ENCODE measurements around the gene IVD.

Gene IVD

DNA sequence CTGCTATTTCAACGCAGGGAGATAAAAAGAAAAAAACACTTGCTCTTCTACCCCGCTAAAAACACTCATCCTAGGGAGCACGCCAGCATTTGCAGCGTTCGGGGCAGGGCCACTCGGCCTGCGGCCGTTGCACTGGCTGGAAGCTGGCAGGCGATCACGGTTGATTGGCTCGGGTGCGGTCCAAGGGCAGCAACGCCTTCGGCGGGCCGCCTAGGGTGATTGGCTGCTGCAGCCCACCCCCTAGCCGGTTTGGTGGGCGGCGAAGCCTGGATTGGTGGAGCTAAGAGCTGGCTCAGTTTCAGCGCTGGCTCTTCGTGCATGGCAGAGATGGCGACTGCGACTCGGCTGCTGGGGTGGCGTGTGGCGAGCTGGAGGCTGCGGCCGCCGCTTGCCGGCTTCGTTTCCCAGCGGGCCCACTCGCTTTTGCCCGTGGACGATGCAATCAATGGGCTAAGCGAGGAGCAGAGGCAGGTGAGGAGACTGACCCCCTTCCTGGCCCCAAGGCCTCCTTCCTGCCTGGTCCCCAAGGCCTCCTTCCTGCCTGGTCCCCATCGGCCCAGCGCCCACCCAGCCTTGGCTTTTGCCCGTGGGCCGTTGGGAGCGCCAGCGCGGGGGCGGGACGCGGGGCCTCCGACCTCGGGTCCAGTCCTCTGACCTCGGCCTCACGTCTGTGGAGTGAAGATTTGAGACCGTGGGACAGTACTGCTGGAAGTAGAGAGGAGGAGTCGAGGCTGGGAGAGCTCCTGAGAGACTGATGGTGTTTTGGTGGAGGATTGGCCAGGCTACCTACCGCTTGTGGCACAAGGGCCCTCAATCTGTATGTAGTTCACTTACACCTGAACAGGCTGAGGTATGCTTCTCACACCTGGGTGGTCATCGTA lies at the start of gene IVD:
Gene IVD (plus strand): TSS at position 295 of the 881 bp plus-strand sequence. CDS start 33 bp downstream, at position 328.
- DNase-seq (ENCODE audit: extremely low spot score, insufficient read length, low read depth) (peak; percentile 93), FAIRE-seq (peak; percentile 99)

DNA sequence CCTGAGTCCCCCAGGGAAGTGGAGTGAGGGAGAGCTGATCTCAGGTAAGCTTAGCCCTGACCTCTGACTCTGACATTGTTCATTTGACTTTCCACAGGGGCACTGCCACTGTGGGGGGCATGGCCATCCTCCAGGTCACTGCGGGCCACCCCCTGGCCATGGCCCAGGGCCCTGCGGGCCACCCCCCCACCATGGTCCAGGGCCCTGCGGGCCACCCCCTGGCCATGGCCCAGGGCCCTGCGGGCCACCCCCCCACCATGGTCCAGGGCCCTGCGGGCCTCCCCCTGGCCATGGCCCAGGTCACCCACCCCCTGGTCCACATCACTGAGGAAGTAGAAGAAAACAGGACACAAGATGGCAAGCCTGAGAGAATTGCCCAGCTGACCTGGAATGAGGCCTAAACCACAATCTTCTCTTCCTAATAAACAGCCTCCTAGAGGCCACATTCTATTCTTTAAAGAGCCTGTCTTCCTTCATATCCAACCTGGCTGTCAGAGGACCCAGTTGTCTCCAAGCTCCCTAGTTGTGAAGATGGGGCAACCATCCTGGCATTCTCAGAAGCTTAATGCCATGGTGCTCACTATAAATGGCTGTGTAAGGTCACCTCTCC lies 49.5 kb upstream of the IVD start:
- DNase-seq (ENCODE audit: extremely low spot score, insufficient read length, low read depth) (no peak), FAIRE-seq (no peak)

DNA sequence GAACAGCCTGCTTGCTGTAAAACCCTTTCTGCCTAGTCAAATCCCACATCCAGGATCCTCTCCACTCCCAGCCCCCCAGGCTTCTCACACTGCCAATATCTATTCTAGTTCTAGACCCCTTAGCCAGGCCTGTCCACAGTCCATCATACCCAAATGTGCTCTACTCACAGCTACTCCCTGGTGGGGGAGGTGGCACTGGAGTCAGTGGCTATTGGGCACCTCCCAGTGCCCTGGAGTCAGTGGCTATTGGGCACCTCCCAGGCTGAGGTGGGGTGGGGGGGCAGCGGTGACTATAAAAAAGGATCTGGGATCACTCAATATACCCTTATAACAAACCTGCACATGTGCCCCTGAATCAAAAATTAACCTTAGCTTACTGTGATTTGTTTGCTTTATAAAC lies 48.3 kb upstream of the IVD start:
- FAIRE-seq (no peak), DNase-seq (ENCODE audit: extremely low spot score, insufficient read length, low read depth) (no peak)

DNA sequence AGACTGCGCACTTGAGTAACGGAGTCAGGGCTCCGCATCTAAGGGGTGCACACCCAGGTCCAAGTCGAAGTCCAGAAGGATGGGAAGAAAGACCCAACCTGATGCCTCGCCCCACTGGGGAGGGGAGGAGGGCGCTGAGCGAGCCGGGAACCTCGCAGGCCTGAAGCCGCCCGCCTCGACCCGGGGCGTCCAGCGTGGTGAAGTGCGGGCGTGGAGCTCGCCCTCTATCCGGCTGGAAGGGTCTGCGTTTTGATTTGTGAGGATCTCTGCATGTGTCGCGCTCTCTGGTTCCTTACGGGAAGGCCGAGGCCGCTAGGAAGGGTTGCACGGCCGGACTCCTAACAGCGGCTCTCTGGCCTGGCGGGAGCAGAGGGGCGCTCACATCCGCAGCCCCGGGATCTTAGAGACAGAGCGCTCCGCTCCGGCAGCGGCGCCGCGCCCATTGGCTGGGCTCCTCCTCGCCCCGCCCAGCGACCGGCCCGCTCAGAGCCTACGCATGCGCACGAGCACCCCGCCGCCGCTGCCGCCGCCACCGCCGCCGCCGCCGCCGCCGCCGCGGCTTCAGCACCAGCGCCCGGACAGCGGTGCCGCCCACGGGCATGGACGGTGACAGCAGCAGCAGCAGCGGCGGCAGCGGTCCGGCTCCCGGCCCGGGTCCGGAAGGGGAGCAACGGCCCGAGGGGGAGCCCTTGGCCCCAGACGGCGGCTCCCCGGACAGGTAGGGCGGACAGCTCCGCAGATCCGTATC lies 47.7 kb upstream of the IVD start, which contains the start of gene DISP2:
Gene DISP2 (plus strand): TSS at position 497 of the 748 bp plus-strand sequence. CDS start 103 bp downstream, at position 600.
- peak; percentile 74 for FAIRE-seq

DNA sequence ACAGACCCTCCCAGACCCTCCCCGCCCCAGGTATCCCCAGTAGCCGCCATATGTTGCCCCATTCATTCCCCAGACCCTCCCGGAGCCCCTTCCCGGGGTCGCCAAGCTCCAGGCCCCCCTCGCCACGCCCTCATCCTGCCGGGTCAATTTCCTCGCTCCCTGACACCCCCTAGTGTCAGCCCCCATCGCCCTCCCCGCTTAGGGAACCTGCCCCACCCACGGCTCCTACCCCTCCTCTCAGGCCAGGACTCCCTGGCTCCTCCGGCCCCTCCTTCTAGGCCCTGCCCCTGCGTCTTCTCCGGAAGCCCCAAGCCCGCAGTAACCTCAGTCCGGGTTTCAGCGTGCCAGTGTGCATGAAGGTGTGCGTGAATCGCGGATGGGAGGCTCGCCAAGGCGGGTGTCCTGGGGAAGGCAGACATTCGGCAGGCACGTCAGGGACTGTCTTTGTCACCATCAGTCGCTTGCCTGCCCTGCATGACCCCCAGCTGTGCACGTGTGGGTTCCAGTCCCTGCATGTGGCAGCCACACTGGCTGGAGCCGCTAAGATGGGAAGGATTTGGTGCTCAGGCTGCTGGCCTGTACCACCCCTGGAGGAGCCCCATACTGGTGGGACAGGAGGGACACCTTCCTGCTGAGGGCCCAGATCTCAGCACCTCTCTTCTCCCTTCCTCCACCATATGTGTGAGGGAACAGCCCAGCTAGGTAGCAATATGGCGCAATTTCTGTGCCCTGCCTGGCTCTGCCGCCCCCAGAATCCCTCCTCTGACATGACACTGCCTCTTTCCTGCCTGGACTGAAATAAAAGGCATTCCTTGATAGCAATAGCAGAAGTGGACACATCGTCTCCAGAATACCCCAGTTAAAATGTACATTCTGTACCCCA lies 46.9 kb upstream of the IVD start:
- no peak for DNase-seq (ENCODE audit: extremely low spot score, insufficient read length, low read depth)
- no peak for FAIRE-seq

More for the DNA sequence above, 47.7 kb upstream of the IVD start, which contains the start of gene DISP2:
- DNase-seq (ENCODE audit: extremely low spot score, insufficient read length, low read depth) = peak; percentile 98

DNA sequence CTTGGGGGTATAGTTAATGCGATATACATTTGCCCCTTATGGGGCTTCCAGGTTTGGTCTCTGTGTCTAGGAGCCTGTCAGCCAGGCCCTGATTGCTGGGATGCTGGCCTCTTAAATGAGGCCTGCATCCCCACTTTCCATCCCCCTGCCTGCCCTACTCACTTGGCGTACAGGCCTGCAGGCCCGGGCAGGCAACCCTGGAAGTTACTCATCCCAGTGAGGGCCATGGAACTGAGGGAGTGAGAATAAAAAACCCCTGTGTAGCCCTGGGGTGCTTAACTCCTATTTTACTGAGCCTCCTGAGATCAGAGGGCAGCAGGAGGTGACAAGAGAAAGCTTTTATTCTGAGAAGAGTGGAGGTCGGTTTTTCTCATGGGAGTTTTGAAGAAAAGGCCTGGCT lies 45.6 kb upstream of the IVD start:
- FAIRE-seq (no peak), DNase-seq (ENCODE audit: extremely low spot score, insufficient read length, low read depth) (no peak)

DNA sequence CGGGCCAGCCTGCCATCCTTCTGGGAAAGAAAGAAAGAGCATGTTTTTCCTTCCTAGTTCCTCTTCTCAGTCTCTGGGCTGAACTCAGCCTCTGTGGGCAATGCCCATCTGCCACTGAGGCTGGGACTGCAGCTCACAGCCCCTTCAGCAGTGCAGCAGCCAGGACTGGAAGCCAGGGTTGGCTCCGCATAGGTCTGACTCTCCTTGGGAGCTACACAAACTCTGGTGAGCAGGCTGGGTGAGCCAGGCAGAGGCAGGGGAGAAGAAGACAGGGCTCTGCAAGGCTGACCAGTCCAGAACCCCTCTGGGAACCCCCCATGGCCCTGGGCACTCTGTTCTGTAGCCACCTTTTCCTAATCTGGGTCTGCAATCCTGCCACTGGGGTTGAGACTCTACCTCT lies 44.0 kb upstream of the IVD start:
- FAIRE-seq (no peak), DNase-seq (ENCODE audit: extremely low spot score, insufficient read length, low read depth) (no peak)

DNA sequence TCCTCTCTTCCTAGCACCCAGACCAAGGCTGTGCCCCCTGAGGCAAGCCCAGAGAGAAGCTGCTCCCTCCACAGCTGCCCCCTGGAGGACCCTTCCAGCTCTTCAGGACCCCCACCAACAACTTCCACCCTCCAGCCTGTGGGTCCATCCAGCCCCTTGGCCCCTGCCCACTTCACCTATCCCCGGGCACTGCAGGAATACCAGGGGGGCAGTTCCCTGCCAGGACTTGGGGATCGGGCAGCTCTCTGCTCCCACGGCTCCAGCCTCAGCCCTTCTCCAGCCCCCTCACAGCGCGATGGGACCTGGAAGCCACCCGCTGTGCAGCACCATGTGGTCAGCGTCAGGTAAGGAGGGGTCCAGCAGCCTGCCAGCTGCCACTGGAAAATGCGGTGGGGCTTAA lies 42.0 kb upstream of the IVD start:
- no peak for FAIRE-seq
- no peak for DNase-seq (ENCODE audit: extremely low spot score, insufficient read length, low read depth)

DNA sequence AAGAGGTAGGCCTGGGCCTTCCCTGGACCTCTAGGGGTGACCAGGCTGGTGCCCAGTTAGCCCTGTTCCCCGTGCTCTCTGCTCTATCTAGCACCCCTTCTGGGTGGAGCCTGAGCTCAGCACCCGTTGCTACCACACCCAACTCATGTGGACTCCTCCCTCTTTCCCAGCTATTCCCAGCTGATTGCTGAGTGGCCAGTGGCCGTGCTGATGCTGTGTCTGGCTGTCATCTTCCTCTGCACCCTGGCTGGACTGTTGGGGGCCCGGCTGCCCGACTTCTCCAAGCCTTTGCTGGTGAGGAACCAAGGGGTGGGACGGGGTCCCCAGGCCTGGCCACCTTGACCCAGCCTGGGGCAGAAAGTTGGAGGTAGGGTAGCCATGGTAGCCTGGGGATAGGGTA lies 41.3 kb upstream of the IVD start:
- FAIRE-seq = no peak
- DNase-seq (ENCODE audit: extremely low spot score, insufficient read length, low read depth) = no peak

DNA sequence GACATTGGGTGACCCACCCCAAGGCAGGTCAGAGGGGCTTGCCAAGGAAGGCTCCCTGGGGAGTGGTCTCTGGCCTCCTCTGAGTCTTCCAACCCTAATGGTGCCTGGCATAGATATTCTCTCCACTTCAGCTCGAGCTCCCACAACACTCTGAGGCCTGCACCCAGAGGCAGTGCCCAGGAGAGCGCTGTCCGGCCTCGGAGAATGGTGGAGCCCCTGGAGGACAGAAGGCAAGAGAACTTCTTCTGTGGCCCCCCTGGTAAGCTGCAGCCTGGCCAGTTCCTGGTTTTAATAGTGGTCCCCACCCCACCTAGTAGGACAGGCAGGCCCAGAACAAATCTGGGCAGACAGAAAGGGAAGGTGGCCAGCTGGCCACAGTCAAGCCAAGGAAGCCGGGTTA lies 40.6 kb upstream of the IVD start:
- FAIRE-seq (no peak), DNase-seq (ENCODE audit: extremely low spot score, insufficient read length, low read depth) (no peak)

DNA sequence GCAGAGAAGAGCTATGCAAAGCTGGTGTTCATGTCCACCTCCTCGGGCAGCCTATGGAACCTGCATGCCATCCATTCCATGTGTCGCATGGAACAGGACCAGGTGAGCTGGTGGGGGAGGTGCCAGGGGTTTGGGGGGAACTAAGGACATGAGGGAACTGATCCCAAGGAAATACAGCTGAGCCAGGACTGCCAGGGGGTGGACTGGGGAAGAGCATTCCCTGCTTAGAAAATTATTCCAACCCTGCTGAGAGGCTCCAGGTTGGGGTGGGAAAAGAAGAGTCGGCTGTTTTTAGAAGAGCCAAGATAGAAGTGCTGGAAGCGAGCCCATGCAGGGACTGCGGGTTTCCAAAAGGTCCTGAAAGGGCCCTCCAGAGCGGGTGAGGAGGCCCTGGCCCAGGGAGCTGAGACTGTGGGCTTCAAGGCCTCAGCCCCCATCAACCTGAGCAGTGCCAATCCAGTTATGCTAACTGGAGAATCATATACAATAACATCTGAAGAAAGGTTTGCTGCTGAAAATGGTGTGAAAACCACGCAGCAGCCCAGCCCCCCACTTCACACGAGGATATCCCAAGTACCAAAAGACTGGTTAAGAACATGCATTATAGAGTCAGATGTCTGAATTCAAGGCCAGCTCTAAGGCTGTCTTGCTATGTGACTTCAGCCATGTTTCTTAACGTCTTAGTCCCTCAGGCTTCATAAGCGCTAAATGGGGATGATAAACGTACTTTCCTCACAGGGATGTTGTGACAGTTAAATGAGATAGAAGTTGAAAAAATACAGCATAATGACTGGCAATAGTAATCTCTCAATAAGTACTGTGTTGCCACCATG lies 39.8 kb upstream of the IVD start:
- DNase-seq (ENCODE audit: extremely low spot score, insufficient read length, low read depth) = no peak
- no peak for FAIRE-seq

DNA sequence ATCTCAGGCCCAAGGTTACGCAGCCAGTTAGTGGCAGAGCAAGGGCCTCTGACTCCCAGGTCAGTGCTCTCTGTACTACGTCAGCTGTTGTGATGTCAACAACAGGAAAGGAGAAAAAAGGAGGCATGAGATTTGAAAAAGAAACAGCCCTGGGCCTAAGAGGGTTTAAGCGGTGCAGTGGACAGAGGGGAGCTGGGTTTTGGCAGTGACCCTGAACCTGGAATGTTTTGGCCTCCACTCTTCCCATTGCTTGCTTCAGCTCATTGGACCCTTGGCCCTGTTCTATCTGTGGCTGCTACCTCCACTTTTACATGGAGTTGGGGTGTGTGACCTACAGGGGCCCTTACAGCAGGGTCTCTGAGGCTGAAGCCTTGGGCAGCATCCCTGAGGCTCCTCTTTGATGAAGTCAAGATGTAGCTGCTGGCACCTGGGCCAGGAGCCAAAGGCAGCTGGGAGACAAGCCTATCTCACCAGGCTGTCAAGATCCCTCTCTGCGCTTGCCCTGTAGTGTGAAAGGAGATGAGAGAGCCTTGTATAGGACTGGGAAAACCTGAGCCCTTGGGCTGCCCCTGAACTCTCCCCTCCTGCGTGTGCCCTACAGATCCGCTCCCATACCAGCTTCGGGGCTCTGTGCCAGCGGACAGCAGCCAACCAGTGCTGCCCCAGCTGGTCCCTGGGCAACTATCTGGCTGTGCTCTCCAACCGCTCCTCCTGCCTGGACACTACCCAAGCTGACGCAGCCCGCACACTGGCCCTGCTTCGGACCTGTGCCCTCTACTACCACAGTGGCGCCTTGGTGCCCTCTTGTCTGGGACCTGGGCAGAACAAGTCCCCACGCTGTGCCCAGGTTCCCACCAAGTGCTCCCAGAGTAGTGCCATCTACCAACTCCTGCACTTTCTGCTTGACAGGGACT lies 38.9 kb upstream of the IVD start:
- DNase-seq (ENCODE audit: extremely low spot score, insufficient read length, low read depth) (no peak), FAIRE-seq (no peak)

DNA sequence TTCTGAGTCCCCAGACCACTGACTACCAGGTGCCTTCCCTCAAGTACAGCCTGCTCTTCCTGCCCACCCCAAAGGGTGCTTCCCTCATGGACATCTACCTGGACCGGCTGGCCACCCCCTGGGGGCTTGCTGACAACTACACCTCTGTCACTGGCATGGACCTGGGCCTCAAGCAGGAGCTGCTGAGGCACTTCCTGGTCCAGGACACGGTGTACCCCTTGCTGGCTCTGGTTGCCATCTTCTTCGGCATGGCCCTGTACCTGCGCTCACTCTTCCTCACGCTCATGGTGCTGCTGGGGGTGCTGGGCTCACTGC lies 38.3 kb upstream of the IVD start:
- FAIRE-seq (no peak), DNase-seq (ENCODE audit: extremely low spot score, insufficient read length, low read depth) (no peak)

DNA sequence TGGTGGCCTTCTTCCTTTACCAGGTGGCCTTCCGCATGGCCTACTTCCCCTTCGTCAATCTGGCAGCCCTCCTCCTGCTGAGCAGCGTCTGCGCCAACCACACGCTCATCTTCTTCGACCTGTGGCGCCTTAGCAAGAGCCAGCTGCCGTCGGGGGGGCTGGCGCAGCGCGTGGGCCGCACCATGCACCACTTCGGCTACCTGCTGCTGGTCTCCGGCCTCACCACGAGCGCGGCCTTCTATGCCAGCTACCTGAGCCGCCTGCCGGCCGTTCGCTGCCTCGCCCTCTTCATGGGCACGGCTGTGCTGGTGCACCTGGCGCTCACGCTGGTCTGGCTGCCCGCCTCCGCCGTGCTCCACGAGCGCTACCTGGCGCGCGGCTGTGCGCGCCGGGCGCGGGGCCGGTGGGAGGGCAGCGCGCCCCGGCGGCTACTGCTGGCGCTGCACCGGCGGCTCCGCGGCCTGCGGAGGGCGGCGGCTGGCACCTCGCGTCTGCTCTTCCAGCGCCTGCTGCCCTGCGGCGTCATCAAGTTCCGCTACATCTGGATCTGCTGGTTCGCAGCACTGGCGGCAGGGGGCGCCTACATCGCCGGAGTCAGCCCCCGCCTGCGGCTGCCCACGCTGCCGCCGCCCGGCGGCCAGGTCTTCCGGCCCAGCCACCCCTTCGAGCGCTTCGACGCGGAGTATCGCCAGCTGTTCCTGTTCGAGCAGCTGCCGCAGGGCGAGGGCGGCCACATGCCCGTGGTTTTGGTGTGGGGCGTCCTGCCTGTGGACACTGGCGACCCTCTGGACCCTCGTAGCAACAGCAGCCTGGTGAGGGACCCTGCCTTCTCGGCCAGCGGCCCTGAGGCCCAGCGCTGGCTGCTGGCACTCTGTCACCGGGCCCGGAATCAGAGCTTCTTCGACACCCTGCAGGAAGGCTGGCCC lies 37.6 kb upstream of the IVD start:
- FAIRE-seq (peak; percentile 87), DNase-seq (ENCODE audit: extremely low spot score, insufficient read length, low read depth) (peak; percentile 80)

DNA sequence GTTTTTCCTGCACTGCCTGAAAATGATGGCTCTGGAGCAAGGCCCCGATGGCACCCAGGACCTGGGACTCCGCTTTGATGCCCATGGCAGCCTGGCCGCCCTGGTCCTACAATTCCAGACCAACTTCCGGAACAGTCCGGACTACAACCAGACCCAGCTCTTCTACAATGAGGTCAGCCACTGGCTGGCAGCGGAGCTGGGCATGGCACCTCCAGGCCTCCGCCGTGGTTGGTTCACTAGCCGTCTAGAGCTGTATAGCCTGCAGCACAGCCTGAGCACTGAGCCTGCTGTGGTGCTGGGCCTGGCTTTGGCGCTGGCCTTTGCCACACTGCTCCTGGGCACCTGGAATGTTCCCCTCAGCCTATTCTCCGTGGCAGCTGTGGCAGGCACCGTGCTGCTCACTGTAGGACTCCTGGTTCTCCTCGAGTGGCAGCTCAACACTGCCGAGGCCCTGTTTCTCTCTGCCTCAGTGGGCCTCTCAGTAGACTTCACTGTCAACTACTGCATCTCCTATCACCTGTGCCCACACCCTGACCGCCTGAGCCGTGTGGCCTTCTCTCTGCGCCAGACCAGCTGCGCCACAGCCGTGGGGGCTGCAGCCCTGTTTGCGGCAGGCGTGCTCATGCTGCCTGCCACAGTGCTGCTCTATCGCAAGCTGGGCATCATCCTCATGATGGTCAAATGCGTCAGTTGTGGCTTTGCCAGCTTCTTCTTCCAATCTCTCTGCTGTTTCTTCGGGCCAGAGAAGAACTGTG lies 36.7 kb upstream of the IVD start:
- FAIRE-seq (no peak), DNase-seq (ENCODE audit: extremely low spot score, insufficient read length, low read depth) (no peak)

DNA sequence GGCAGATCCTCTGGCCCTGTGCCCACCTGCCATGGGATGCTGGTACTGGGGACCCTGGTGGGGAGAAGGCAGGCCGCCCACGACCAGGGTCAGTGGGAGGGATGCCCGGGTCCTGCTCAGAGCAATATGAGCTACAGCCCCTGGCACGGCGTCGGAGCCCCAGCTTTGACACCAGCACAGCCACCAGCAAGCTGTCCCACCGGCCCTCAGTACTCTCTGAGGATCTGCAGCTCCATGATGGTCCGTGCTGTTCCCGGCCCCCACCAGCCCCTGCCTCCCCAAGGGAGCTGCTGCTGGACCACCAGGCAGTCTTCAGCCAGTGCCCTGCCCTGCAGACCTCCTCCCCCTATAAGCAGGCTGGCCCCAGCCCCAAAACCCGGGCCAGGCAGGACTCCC lies 36.1 kb upstream of the IVD start:
- FAIRE-seq (no peak), DNase-seq (ENCODE audit: extremely low spot score, insufficient read length, low read depth) (no peak)

All from GM18507 (cell line).